ENCODE measurements around the gene BDP1. TPM values are rescaled to one million over a fixed set of nuclear protein-coding genes. Genes with fewer than 3 reads are reported as not detected.
A peak's percentile ranks its signal among the peaks of the same experiment; 100 is the strongest.
"Not testable (repeated sequence)": the region's sequence is repeated elsewhere in the genome, so short reads cannot be mapped to it uniquely, and the experiment has no call there.

The BDP1 gene
- total RNA-seq (10 to 100 TPM in 8 of 9 donors, 1 to 10 TPM in 1; 8.7 to 37.2 (median 21.5) TPM), polyA plus RNA-seq (10 to 100 TPM in 2 of 3 donors, 1 to 10 TPM in 1; 6.1 to 17.4 (median 15.2) TPM)
- long read RNA-seq, donor 1: 0 reads
- long read RNA-seq, donor 2: 0 reads
- long read RNA-seq, donor 3, partial matches to known transcripts: 0 of 1 reads
- long read RNA-seq, donor 3, other reads (novel, unspliced or antisense): 0 of 1 reads
- long read RNA-seq, donor 4, partial matches to known transcripts: 8 of 10 reads
- long read RNA-seq, donor 4, other reads (novel, unspliced or antisense): 2 of 10 reads
- long read RNA-seq, donor 5, partial matches to known transcripts: 3 of 3 reads
- long read RNA-seq, donor 5, other reads (novel, unspliced or antisense): 0 of 3 reads
- long read RNA-seq, donor 6, partial matches to known transcripts: 15 of 17 reads
- long read RNA-seq, donor 6, other reads (novel, unspliced or antisense): 2 of 17 reads
- long read RNA-seq, donor 7: 0 reads
- long read RNA-seq, donor 8, partial matches to known transcripts: 0 of 1 reads
- long read RNA-seq, donor 8, other reads (novel, unspliced or antisense): 0 of 1 reads
- long read RNA-seq, donor 9, partial matches to known transcripts: 0 of 2 reads
- long read RNA-seq, donor 9, other reads (novel, unspliced or antisense): 0 of 2 reads
- long read RNA-seq, donor 10, partial matches to known transcripts: 0 of 3 reads
- long read RNA-seq, donor 10, other reads (novel, unspliced or antisense): 0 of 3 reads

GRCh38 chr5:71455427-71456361 is at the start of gene BDP1:
Gene BDP1 (plus strand): TSS chr5:71455651. CDS start chr5:71455878, 227 bp downstream.
- no peaks in the 10 kb centered on the region for H3K27me3 ChIP-seq
- 0 to 1% (median 0%) methylated on average over 27 to 49 of the region's 50 CpGs for WGBS, 4 donors
- no peaks in the 10 kb centered on the region for H3K9me3 ChIP-seq (replicated peaks in 1 of 3)
- TF ChIP-seq CTCF (IDR thresholded peaks at IDR 0.05) (peak in 4 of 6 experiments; percentile 13 to 49 (median 33)), POLR2A (IDR thresholded peaks at IDR 0.05) (peak; percentile 50 to 87)
- DNase-seq: peak; percentile 96 to 99 (median 97)
- peaks cover 11 to 23% of the 10 kb centered on the region in 2 donors for H3K4me1 ChIP-seq (replicated peaks in 1 of 2)
- H3K27ac ChIP-seq: peak within 1 kb of the TSS; percentile 67 to 95 (median 92)
- peak within 1 kb of the TSS; percentile 90 to 97 (median 92) for H3K4me3 ChIP-seq
- intact Hi-C loops (cut with DNase I): no loop called here
- peaks cover 0 to 19% of the 10 kb centered on the region in 2 donors for H3K36me3 ChIP-seq (replicated peaks in 1 of 2)

- intact Hi-C loops (cut with DNase I); H3K4me3 ChIP-seq; H3K27me3 ChIP-seq; DNase-seq; H3K9me3 ChIP-seq (replicated peaks in 1 of 3); H3K4me1 ChIP-seq (replicated peaks in 1 of 2); H3K27ac ChIP-seq; H3K36me3 ChIP-seq (replicated peaks in 1 of 2): not testable (repeated sequence)
- WGBS, 4 donors: 66 to 71% (median 69%) methylated on average over 2 of the region's 2 CpGs
Measured at GRCh38 chr5:71410088-71410487, 45.4 kb upstream of the BDP1 start.

GRCh38 chr5:71415626-71416025 is 39.8 kb upstream of the BDP1 start:
- H3K4me3 ChIP-seq; DNase-seq; H3K9me3 ChIP-seq (replicated peaks in 1 of 3); H3K27me3 ChIP-seq; H3K4me1 ChIP-seq (replicated peaks in 1 of 2); intact Hi-C loops (cut with DNase I); H3K27ac ChIP-seq; H3K36me3 ChIP-seq (replicated peaks in 1 of 2): not testable (repeated sequence)
- WGBS, 4 donors: 62 to 89% (median 88%) methylated on average over 1 of the region's 2 CpGs

- H3K36me3 ChIP-seq (replicated peaks in 1 of 2); H3K4me1 ChIP-seq (replicated peaks in 1 of 2); H3K4me3 ChIP-seq; H3K27ac ChIP-seq; intact Hi-C loops (cut with DNase I); H3K27me3 ChIP-seq; DNase-seq; H3K9me3 ChIP-seq (replicated peaks in 1 of 3): not testable (repeated sequence)
- WGBS, 4 donors: 83 to 93% (median 83%) methylated on average over 1 of the region's 1 CpG
Measured at GRCh38 chr5:71418026-71418425, 37.4 kb upstream of the BDP1 start.

- H3K4me3 ChIP-seq; H3K27ac ChIP-seq; H3K4me1 ChIP-seq (replicated peaks in 1 of 2); H3K27me3 ChIP-seq; H3K36me3 ChIP-seq (replicated peaks in 1 of 2); intact Hi-C loops (cut with DNase I); DNase-seq; H3K9me3 ChIP-seq (replicated peaks in 1 of 3): not testable (repeated sequence)
- WGBS, 4 donors: 21 to 70% (median 44%) methylated on average over 1 of the region's 1 CpG
Measured at GRCh38 chr5:71421278-71421677, 34.2 kb upstream of the BDP1 start.

- 84 to 95% (median 87%) methylated on average over 3 of the region's 3 CpGs for WGBS, 4 donors
- H3K36me3 ChIP-seq (replicated peaks in 1 of 2); DNase-seq; H3K27ac ChIP-seq; H3K9me3 ChIP-seq (replicated peaks in 1 of 3); intact Hi-C loops (cut with DNase I); H3K4me1 ChIP-seq (replicated peaks in 1 of 2); H3K27me3 ChIP-seq; H3K4me3 ChIP-seq: not testable (repeated sequence)
Measured at GRCh38 chr5:71423896-71424295, 31.6 kb upstream of the BDP1 start.

- H3K36me3 ChIP-seq (replicated peaks in 1 of 2); intact Hi-C loops (cut with DNase I); DNase-seq; H3K27me3 ChIP-seq; H3K9me3 ChIP-seq (replicated peaks in 1 of 3); H3K4me1 ChIP-seq (replicated peaks in 1 of 2); H3K4me3 ChIP-seq; H3K27ac ChIP-seq: not testable (repeated sequence)
- 36 to 68% (median 44%) methylated on average over 2 of the region's 2 CpGs for WGBS, 4 donors
Measured at GRCh38 chr5:71426686-71427474, 28.6 kb upstream of the BDP1 start.

- H3K27me3 ChIP-seq; intact Hi-C loops (cut with DNase I); H3K4me3 ChIP-seq; H3K4me1 ChIP-seq (replicated peaks in 1 of 2); H3K9me3 ChIP-seq (replicated peaks in 1 of 3); H3K27ac ChIP-seq; H3K36me3 ChIP-seq (replicated peaks in 1 of 2); DNase-seq: not testable (repeated sequence)
- WGBS, 4 donors: 77 to 87% (median 83%) methylated on average over 3 of the region's 3 CpGs
Measured at GRCh38 chr5:71432410-71432809, 23.0 kb upstream of the BDP1 start.

Data from adrenal gland (tissue), 19 donors.